Measurements from ENCODE around the gene ATP11A. TPM values are rescaled to one million over a fixed set of nuclear protein-coding genes. Genes with fewer than 3 reads are reported as not detected.
A peak's percentile ranks its signal among the peaks of the same experiment; 100 is the strongest.

ATP11A gene
- total and polyA plus RNA-seq, 2 experiments from 2014 or later, result 12.3 to 52.6 TPM

DNA sequence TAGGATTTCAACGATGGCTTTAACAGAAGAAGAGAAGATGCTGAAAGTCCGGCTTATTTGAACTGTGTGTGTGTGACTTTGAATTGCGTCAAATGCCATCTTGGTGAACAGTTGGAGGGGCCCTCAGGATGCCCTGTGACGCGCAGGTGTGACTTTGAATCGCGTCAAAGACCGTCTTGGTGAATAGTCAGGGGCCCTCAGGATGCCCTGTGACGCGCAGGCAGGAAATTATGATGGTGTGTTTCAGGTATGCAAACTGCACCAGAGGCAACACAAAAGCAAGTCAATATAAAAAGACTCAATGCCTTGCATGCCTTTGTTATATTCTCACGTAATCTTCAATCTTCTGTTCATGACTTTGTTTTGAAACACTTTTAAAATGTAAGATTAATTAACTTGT lies 29.2 kb downstream of the ATP11A start:
- peaks cover 29% of the 10 kb centered on the region for H3K9me3 Mint-ChIP-seq
- peaks cover 74% of the 10 kb centered on the region for H3K4me1 Mint-ChIP-seq
- peaks cover 76% of the 10 kb centered on the region for H3K79me2 ChIP-seq (replicated peaks; ENCODE audit: insufficient read depth)

More for the DNA sequence above, 29.2 kb downstream of the ATP11A start:
- 0 out of 2 replicates have a peak overlapping the region, but pooled peaks have one; percentile 38 for H3K4me2 ChIP-seq
- H3F3A ChIP-seq (replicated peaks; ENCODE audit: low read depth), result 0 out of 2 replicates have a peak, but pooled peaks cover 12% of the 10 kb centered on the region
- no peaks in the 10 kb centered on the region for H4K20me1 ChIP-seq (replicated peaks; ENCODE audit: insufficient read depth)
- peaks cover 63% of the 10 kb centered on the region for H3K36me3 Mint-ChIP-seq (ENCODE audit: low read depth)
- DNase-seq (ENCODE audit: low spot score) (no peak), ATAC-seq (no peak)
- no peaks in the 10 kb centered on the region for H3K27me3 ChIP-seq (ENCODE audit: insufficient read depth)
- no peak overlapping the region for H2AFZ ChIP-seq
- TF ChIP-seq STAT1 (IDR thresholded peaks at IDR 0.05; ENCODE audit: unreplicated experiment) (no peak), JUNB (IDR thresholded peaks at IDR 0.05; ENCODE audit: unreplicated experiment) (no peak), EZH2 (IDR thresholded peaks at IDR 0.05; ENCODE audit: low read depth, unreplicated experiment) (no peak), POLR2AphosphoS5 (IDR thresholded peaks at IDR 0.05; ENCODE audit: low read depth) (no peak), ZNF331 (CRISPR knock-in tag; IDR thresholded peaks at IDR 0.05; ENCODE audit: low read depth) (no peak), NANOG (IDR thresholded peaks at IDR 0.05; ENCODE audit: borderline replicate concordance) (no peak), ZNF114 (CRISPR knock-in tag; IDR thresholded peaks at IDR 0.05) (no peak)
- TF ChIP-seq, protein P1, sequence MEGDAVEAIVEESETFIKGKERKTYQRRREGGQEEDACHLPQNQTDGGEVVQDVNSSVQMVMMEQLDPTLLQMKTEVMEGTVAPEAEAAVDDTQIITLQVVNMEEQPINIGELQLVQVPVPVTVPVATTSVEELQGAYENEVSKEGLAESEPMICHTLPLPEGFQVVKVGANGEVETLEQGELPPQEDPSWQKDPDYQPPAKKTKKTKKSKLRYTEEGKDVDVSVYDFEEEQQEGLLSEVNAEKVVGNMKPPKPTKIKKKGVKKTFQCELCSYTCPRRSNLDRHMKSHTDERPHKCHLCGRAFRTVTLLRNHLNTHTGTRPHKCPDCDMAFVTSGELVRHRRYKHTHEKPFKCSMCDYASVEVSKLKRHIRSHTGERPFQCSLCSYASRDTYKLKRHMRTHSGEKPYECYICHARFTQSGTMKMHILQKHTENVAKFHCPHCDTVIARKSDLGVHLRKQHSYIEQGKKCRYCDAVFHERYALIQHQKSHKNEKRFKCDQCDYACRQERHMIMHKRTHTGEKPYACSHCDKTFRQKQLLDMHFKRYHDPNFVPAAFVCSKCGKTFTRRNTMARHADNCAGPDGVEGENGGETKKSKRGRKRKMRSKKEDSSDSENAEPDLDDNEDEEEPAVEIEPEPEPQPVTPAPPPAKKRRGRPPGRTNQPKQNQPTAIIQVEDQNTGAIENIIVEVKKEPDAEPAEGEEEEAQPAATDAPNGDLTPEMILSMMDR (conservative IDR thresholded peaks at IDR 0.05; ENCODE audit: low read depth in 2 of 2), result no peak
- TF ChIP-seq, protein P2, sequence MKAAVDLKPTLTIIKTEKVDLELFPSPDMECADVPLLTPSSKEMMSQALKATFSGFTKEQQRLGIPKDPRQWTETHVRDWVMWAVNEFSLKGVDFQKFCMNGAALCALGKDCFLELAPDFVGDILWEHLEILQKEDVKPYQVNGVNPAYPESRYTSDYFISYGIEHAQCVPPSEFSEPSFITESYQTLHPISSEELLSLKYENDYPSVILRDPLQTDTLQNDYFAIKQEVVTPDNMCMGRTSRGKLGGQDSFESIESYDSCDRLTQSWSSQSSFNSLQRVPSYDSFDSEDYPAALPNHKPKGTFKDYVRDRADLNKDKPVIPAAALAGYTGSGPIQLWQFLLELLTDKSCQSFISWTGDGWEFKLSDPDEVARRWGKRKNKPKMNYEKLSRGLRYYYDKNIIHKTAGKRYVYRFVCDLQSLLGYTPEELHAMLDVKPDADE (IDR thresholded peaks at IDR 0.05), result no peak
- TF ChIP-seq, protein P3, sequence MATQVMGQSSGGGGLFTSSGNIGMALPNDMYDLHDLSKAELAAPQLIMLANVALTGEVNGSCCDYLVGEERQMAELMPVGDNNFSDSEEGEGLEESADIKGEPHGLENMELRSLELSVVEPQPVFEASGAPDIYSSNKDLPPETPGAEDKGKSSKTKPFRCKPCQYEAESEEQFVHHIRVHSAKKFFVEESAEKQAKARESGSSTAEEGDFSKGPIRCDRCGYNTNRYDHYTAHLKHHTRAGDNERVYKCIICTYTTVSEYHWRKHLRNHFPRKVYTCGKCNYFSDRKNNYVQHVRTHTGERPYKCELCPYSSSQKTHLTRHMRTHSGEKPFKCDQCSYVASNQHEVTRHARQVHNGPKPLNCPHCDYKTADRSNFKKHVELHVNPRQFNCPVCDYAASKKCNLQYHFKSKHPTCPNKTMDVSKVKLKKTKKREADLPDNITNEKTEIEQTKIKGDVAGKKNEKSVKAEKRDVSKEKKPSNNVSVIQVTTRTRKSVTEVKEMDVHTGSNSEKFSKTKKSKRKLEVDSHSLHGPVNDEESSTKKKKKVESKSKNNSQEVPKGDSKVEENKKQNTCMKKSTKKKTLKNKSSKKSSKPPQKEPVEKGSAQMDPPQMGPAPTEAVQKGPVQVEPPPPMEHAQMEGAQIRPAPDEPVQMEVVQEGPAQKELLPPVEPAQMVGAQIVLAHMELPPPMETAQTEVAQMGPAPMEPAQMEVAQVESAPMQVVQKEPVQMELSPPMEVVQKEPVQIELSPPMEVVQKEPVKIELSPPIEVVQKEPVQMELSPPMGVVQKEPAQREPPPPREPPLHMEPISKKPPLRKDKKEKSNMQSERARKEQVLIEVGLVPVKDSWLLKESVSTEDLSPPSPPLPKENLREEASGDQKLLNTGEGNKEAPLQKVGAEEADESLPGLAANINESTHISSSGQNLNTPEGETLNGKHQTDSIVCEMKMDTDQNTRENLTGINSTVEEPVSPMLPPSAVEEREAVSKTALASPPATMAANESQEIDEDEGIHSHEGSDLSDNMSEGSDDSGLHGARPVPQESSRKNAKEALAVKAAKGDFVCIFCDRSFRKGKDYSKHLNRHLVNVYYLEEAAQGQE (IDR thresholded peaks at IDR 0.05; ENCODE audit: unreplicated experiment), result no peak
- H3K36me3 ChIP-seq (ENCODE audit: insufficient read depth), result no peaks in the 10 kb centered on the region
- peaks cover 47% of the 10 kb centered on the region for H3K4me1 ChIP-seq (ENCODE audit: insufficient read depth)
- H3K27me3 Mint-ChIP-seq (ENCODE audit: insufficient read depth, low read depth, poor library complexity), result peaks cover 30% of the 10 kb centered on the region
- peak overlapping the region; percentile 72 for H3K27ac Mint-ChIP-seq
- H3K9me2 ChIP-seq (ENCODE audit: insufficient read depth), result no peaks in the 10 kb centered on the region
- no peak overlapping the region for H3K4me3 Mint-ChIP-seq
- 0 out of 2 replicates have a peak overlapping the region, but pooled peaks have one; percentile 55 for H3K27ac ChIP-seq (ENCODE audit: low read depth)
- no peak overlapping the region for H3K4me3 ChIP-seq

Data from GM23338 (cell line).